H1 (cell line): Measurements from ENCODE around the gene GREM2. TPM values are rescaled to one million over a fixed set of nuclear protein-coding genes. Genes with fewer than 3 reads are reported as not detected.

Experiments
- CTCF ChIA-PET: fragments of 300-600 bp; sonication (Branson Sonifier 250); formaldehyde crosslinking; loops from one replicate; lab custom pipeline; 2021; ENCODE audit not compliant: partially characterized antibody; lab: Charles Lee
- POLR2A ChIA-PET: fragments of 300-600 bp; sonication (Branson Sonifier 250); formaldehyde crosslinking; loops from one replicate; lab custom pipeline; 2021; ENCODE audit warnings: inconsistent platforms; ENCODE audit not compliant: partially characterized antibody; lab: Charles Lee
- DNase-seq, 2 experiments: peaks; one replicate each; pipeline versions ENCODE4 v3.0.0 to v3.0.0-alpha.2; 2010 to 2022; ENCODE audit warnings: low spot score in 2 of 2, low read depth in 1 of 2, mixed read lengths in 1 of 2
- FAIRE-seq: peaks from 2 replicates; lab custom pipeline; 2011; peaks lifted over from hg19 to GRCh38; lab: Jason Lieb, UNC
- H2AFZ ChIP-seq: 2 replicates; pipeline ENCODE4 v1.8.1; 2012; ENCODE audit warnings: low read length, inconsistent platforms
- H2AK5ac ChIP-seq: 2 replicates; pipeline ENCODE4 v1.6.1; 2013; ENCODE audit warnings: low read depth, low read length
- H2BK120ac ChIP-seq: replicated peaks from 2 replicates; pipeline ENCODE3; 2013; ENCODE audit warnings: low read depth, low read length, inconsistent platforms
- H2BK12ac ChIP-seq: 2 replicates; pipeline ENCODE4 v1.6.1; 2013; ENCODE audit warnings: low read depth, low read length
- H2BK15ac ChIP-seq: 2 replicates; pipeline ENCODE4 v1.6.1; 2013; ENCODE audit warnings: low read length
- H2BK20ac ChIP-seq: 2 replicates; pipeline ENCODE4 v1.6.1; 2013; ENCODE audit warnings: low read length
- H2BK5ac ChIP-seq: 2 replicates; pipeline ENCODE4 v1.6.1; 2013; ENCODE audit warnings: low read depth, low read length
- H3K14ac ChIP-seq: 2 replicates; pipeline ENCODE4 v1.6.1; 2013; ENCODE audit warnings: inconsistent platforms; ENCODE audit not compliant: insufficient read length
- H3K18ac ChIP-seq: 2 replicates; pipeline ENCODE4 v1.6.1; 2013; ENCODE audit warnings: low read length; ENCODE audit errors: extremely low read depth
- H3K23ac ChIP-seq: 2 replicates; pipeline ENCODE4 v1.6.1; 2013; ENCODE audit warnings: inconsistent platforms; ENCODE audit not compliant: insufficient read length
- H3K23me2 ChIP-seq: 2 replicates; pipeline ENCODE4 v1.6.1; 2013; ENCODE audit warnings: low read depth, low read length
- H3K27ac ChIP-seq: 2 replicates; pipeline ENCODE4 v1.6.1; 2011; ENCODE audit warnings: low read depth, low read length, inconsistent platforms
- H3K27me3 ChIP-seq, 4 experiments: replicated peaks in 1 of 4; 1 replicate in 1 of 4; 2 replicates in 3 of 4; pipeline versions ENCODE4 v1.6.1 to v1.8.1; 2011 to 2013; ENCODE audit warnings: low read length in 3 of 4, mild to moderate bottlenecking in 3 of 4, inconsistent platforms in 2 of 4, mixed read lengths in 2 of 4, moderate library complexity in 1 of 4; ENCODE audit not compliant: control insufficient read depth in 3 of 4, insufficient read depth in 3 of 4; ENCODE audit errors: extremely low read depth in 1 of 4
- H3K36me3 ChIP-seq, 4 experiments: 2 replicates each; pipeline versions ENCODE4 v1.6.1 to v1.8.1; 2011 to 2013; ENCODE audit warnings: mild to moderate bottlenecking in 4 of 4, low read length in 3 of 4, moderate library complexity in 2 of 4, control low read depth in 1 of 4, inconsistent platforms in 1 of 4; ENCODE audit not compliant: insufficient read depth in 4 of 4, control insufficient read depth in 2 of 4
- H3K4ac ChIP-seq: replicated peaks from 2 replicates; pipeline ENCODE3; 2013; ENCODE audit warnings: low read length, low read depth, mixed read lengths, inconsistent platforms; ENCODE audit not compliant: insufficient read length
- H3K4me1 ChIP-seq, 4 experiments: replicated peaks in 1 of 4; 1 replicate in 1 of 4; 2 replicates in 3 of 4; pipeline versions ENCODE4 v1.6.1 to v1.8.1; 2011 to 2013; ENCODE audit warnings: low read length in 3 of 4, inconsistent platforms in 2 of 4, mixed read lengths in 1 of 4; ENCODE audit not compliant: insufficient read depth in 4 of 4, control insufficient read depth in 3 of 4
- H3K4me2 ChIP-seq, 2 experiments: 2 replicates each; pipeline versions ENCODE4 v1.6.1 to v1.8.1; 2011 to 2013; ENCODE audit warnings: low read depth in 2 of 2, low read length in 2 of 2, control low read depth in 1 of 2, inconsistent platforms in 1 of 2, mild to moderate bottlenecking in 1 of 2; ENCODE audit not compliant: insufficient read depth in 1 of 2
- H3K4me3 ChIP-seq, 4 experiments: fragments of 200-600, 300-600 bp in 1 of 4; sonication (generic), shearing (Covaris generic), sonication (Bioruptor Twin) in 1 of 4; 2 replicates each; pipeline versions ENCODE4 v1.5.1 to v1.8.1; 2011 to 2016; ENCODE audit warnings: low read length in 4 of 4, low read depth in 3 of 4, control low read depth in 2 of 4, inconsistent platforms in 2 of 4, mild to moderate bottlenecking in 2 of 4, mixed read lengths in 1 of 4, moderate library complexity in 1 of 4; ENCODE audit not compliant: insufficient read depth in 2 of 4; ENCODE audit errors: extremely low read depth in 1 of 4
- H3K56ac ChIP-seq: replicated peaks from 2 replicates; pipeline ENCODE3; 2013; ENCODE audit warnings: low read depth, mild to moderate bottlenecking, mixed read lengths, low read length, inconsistent platforms; ENCODE audit not compliant: insufficient read length
- H3K79me1 ChIP-seq: 2 replicates; pipeline ENCODE4 v1.6.1; 2013; ENCODE audit warnings: low read depth, low read length, control low read depth
- H3K79me2 ChIP-seq, 2 experiments: 2 replicates each; pipeline versions ENCODE4 v1.6.1 to v1.8.1; 2012 to 2013; ENCODE audit warnings: low read length in 2 of 2, mild to moderate bottlenecking in 2 of 2, inconsistent platforms in 1 of 2; ENCODE audit not compliant: insufficient read depth in 2 of 2, control insufficient read depth in 1 of 2
- H3K9ac ChIP-seq, 4 experiments: replicated peaks in 1 of 4; 1 replicate in 1 of 4; 2 replicates in 3 of 4; pipeline versions ENCODE4 v1.6.1 to v1.8.1; 2011 to 2013; ENCODE audit warnings: low read depth in 3 of 4, low read length in 3 of 4, control low read depth in 2 of 4, mild to moderate bottlenecking in 2 of 4, moderate library complexity in 2 of 4, inconsistent platforms in 1 of 4; ENCODE audit errors: extremely low read depth in 1 of 4
- H3K9me3 ChIP-seq, 2 experiments: 2 replicates each; pipeline versions ENCODE4 v1.6.1 to v1.8.1; 2012 to 2013; ENCODE audit warnings: mild to moderate bottlenecking in 2 of 2, moderate library complexity in 2 of 2, control low read depth in 1 of 2, inconsistent platforms in 1 of 2, low read depth in 1 of 2, low read length in 1 of 2, mixed read lengths in 1 of 2; ENCODE audit not compliant: insufficient read depth in 2 of 2
- H4K20me1 ChIP-seq, 2 experiments: replicated peaks in 1 of 2; 2 replicates each; pipeline versions ENCODE3 to v1.8.1; 2011 to 2013; ENCODE audit warnings: inconsistent platforms in 2 of 2, low read length in 2 of 2, mild to moderate bottlenecking in 1 of 2; ENCODE audit not compliant: insufficient read depth in 2 of 2, control insufficient read depth in 1 of 2
- H4K5ac ChIP-seq: 2 replicates; pipeline ENCODE4 v1.6.1; 2013; ENCODE audit warnings: low read length, low read depth, mixed read lengths, inconsistent platforms; ENCODE audit not compliant: insufficient read length
- H4K8ac ChIP-seq: 2 replicates; pipeline ENCODE4 v1.8.0; 2013; ENCODE audit warnings: mild to moderate bottlenecking, moderate library complexity, low read length, inconsistent platforms; ENCODE audit not compliant: insufficient read depth; ENCODE audit errors: extremely low read depth
- H4K91ac ChIP-seq: replicated peaks from 2 replicates; pipeline ENCODE3; 2013; ENCODE audit warnings: low read length, mixed read lengths, inconsistent platforms; ENCODE audit not compliant: insufficient read length
- ASH2L ChIP-seq: fragments of 200-600, 300-600 bp; sonication (generic); IDR thresholded peaks from one replicate; pipeline ENCODE4 v1.7.1; 2017; ENCODE audit warnings: low read length
- CREB1 ChIP-seq: IDR thresholded peaks from 2 replicates; pipeline ENCODE4 v1.6.1; 2012; ENCODE audit warnings: inconsistent platforms
- KDM4A ChIP-seq: IDR thresholded peaks from one replicate; pipeline ENCODE4 v1.7.1; 2012; ENCODE audit warnings: low read depth, mild to moderate bottlenecking, moderate library complexity, low read length, inconsistent platforms; ENCODE audit not compliant: severe bottlenecking
- MAFK ChIP-seq: IDR thresholded peaks from 2 replicates; pipeline ENCODE4 v1.6.1; 2012; ENCODE audit warnings: low read depth, mild to moderate bottlenecking, improper control_type of control experiment, low read length
- MAX ChIP-seq: IDR thresholded peaks from 2 replicates; pipeline ENCODE4 v1.6.1; 2012; ENCODE audit warnings: inconsistent platforms
- PHF8 ChIP-seq: fragments of 200-600 bp; sonication (generic); conservative IDR thresholded peaks from 2 replicates; pipeline ENCODE4 v1.7.1; 2012; ENCODE audit warnings: low read depth, mild to moderate bottlenecking, inconsistent platforms, low read length, moderate library complexity
- POU5F1 ChIP-seq: IDR thresholded peaks from 2 replicates; pipeline ENCODE4 v1.6.1; 2011; ENCODE audit warnings: low read depth, mild to moderate bottlenecking, low read length, moderate library complexity
- RAD21 ChIP-seq, 2 experiments: IDR thresholded peaks in 1 of 2; conservative IDR thresholded peaks in 1 of 2; 2 replicates each; pipeline ENCODE4 v1.6.1; 2011; ENCODE audit warnings: low read depth in 2 of 2, low read length in 2 of 2, improper control_type of control experiment in 1 of 2, inconsistent platforms in 1 of 2, mild to moderate bottlenecking in 1 of 2, moderate library complexity in 1 of 2
- RXRA ChIP-seq: IDR thresholded peaks from 2 replicates; pipeline ENCODE4 v1.6.1; 2011; ENCODE audit warnings: low read depth, mild to moderate bottlenecking, low read length, moderate library complexity; ENCODE audit not compliant: insufficient read depth
- SAP30 ChIP-seq: fragments of 300-600 bp; sonication (generic); IDR thresholded peaks from 2 replicates; pipeline ENCODE4 v1.7.1; 2012; ENCODE audit warnings: low read length, moderate library complexity, mild to moderate bottlenecking, inconsistent platforms; ENCODE audit not compliant: insufficient read depth, insufficient replicate concordance
- TBP ChIP-seq: IDR thresholded peaks from 2 replicates; pipeline ENCODE4 v1.6.1; 2011; ENCODE audit warnings: low read depth, low read length, improper control_type of control experiment
- TCF12 ChIP-seq: IDR thresholded peaks from 2 replicates; pipeline ENCODE4 v1.6.1; 2011; ENCODE audit warnings: low read depth, mild to moderate bottlenecking, low read length
- ZNF274 ChIP-seq: IDR thresholded peaks from 2 replicates; pipeline ENCODE4 v1.7.0; 2012; ENCODE audit warnings: low read length, borderline replicate concordance; ENCODE audit errors: extremely low read depth
- WGBS, 2 experiments: shearing (Covaris generic) in 1 of 2; methylation state at CpG; one replicate each; pipeline versions ENCODE4 v1.1.6 to v1.1.7; 2013 to 2015; ENCODE audit warnings: low lambda C conversion rate in 2 of 2, mixed read lengths in 2 of 2, inconsistent platforms in 1 of 2, low coverage in 1 of 2, missing lambda C conversion rate in 1 of 2; ENCODE audit not compliant: insufficient replicate concordance in 2 of 2, insufficient coverage in 1 of 2, insufficient read length in 1 of 2; ENCODE audit errors: extremely low coverage in 1 of 2, missing lambda C conversion rate in 1 of 2; 5-methylcytosine and 5-hydroxymethylcytosine counted together
- polyA plus RNA-seq, 7 experiments: library from polyadenylated mRNA; depleted of rRNA in 3 of 7; stranded (reverse) in 5 of 7; unstranded in 2 of 7; fragments of >200 nt in 5 of 7; fragments of 200-250 nt in 2 of 7; gene quantifications; 1 replicate in 5 of 7; 2 replicates in 1 of 7; 4 replicates in 1 of 7; pipeline versions ENCODE4 v1.2.1 to v1.2.3, GENCODE V29; 2011 to 2013; ENCODE audit warnings: missing spikeins in 2 of 7, mixed read lengths in 2 of 7
- total RNA-seq: library from RNA; stranded (reverse); fragmentation: NEBNext Ultra II Directional; extraction: Animal tissue kit (Norgen Biotek cat#: 25700); gene quantifications from 2 replicates; pipeline ENCODE4 v1.2.1, GENCODE V29; 2021

GREM2 gene
- total and polyA plus RNA-seq, 2 of the 8 experiments (the other 6 are each of a cell fraction or from before 2014, with no cell fraction given): 0.05 TPM; not detected in 1

- H2BK12ac ChIP-seq: no peak overlapping the region
- H2BK120ac ChIP-seq: no peak overlapping the region
- no peak overlapping the region for H3K4me3 ChIP-seq
- H2BK20ac ChIP-seq: no peak overlapping the region
- no peak overlapping the region for H3K27ac ChIP-seq
- H3K79me1 ChIP-seq: no peaks in the 10 kb centered on the region
- POLR2A ChIA-PET: no interaction called here
- H2AFZ ChIP-seq: no peak overlapping the region
- no peak overlapping the region for H4K91ac ChIP-seq
- FAIRE-seq (no peak), DNase-seq (no peak)
- no peak overlapping the region for H3K23ac ChIP-seq
- no peak overlapping the region for H2BK15ac ChIP-seq
- H4K20me1 ChIP-seq: no peaks in the 10 kb centered on the region
- H3K23me2 ChIP-seq: no peaks in the 10 kb centered on the region
- H3K9me3 ChIP-seq: no peaks in the 10 kb centered on the region
- no peak overlapping the region for H3K4ac ChIP-seq
- 94% methylated on average over 7 of the region's 7 CpGs; no CpG with 5 or more reads in 1 of the 2 experiments for WGBS, 2 experiments
- H3K4me2 ChIP-seq: no peak overlapping the region
- H3K9ac ChIP-seq: no peak overlapping the region
- H3K79me2 ChIP-seq: no peaks in the 10 kb centered on the region
- H2AK5ac ChIP-seq: no peak overlapping the region
- no peak overlapping the region for H4K5ac ChIP-seq
- CTCF ChIA-PET: interaction anchor here (0.6 to 1.4 kb wide), 3 partner anchors 30 to 1514 kb away, joined by 3 to 5 read pairs (median 4); no protein-coding TSS in a partner anchor
- no peak overlapping the region for H2BK5ac ChIP-seq
- no peaks in the 10 kb centered on the region for H3K27me3 ChIP-seq
- H3K4me1 ChIP-seq: no peaks in the 10 kb centered on the region; a peak in 1 of 7 replicates
- no peak overlapping the region for H3K18ac ChIP-seq
- TF ChIP-seq SAP30: no peak
- no peak for TF ChIP-seq POU5F1
- no peak for TF ChIP-seq PHF8
- TF ChIP-seq TBP: no peak
- no peak for TF ChIP-seq MAFK
- TF ChIP-seq ZNF274: no peak
- no peak for TF ChIP-seq MAX
- no peak for TF ChIP-seq KDM4A
- TF ChIP-seq RAD21 (IDR thresholded peaks at IDR 0.05 in 1 of 2, conservative IDR thresholded peaks at IDR 0.05 in 1 of 2; ENCODE audit: low read depth in 2 of 2, low read length in 2 of 2): no peak
- no peak for TF ChIP-seq RXRA
- no peak for TF ChIP-seq ASH2L
- TF ChIP-seq TCF12: no peak
- TF ChIP-seq CREB1: no peak
- H3K36me3 ChIP-seq: no peaks in the 10 kb centered on the region
- H3K56ac ChIP-seq: no peak overlapping the region
- H4K8ac ChIP-seq: no peak overlapping the region
- no peak overlapping the region for H3K14ac ChIP-seq
Measured at GRCh38 chr1:240462766-240463395, 149.1 kb downstream of the GREM2 start.
